GM19035 (cell line): ENCODE data around the gene SH3BP5.
A peak's percentile ranks its signal among the peaks of the same experiment; 100 is the strongest.

Source experiments
- ATAC-seq: cut with Tn5 transposase; IDR thresholded peaks from one replicate; pipeline ENCODE4 v1.9.1; 2021; ENCODE audit not compliant: unreplicated experiment

SH3BP5 gene

GRCh38 chr3:15277861-15278500, 54.4 kb downstream of the SH3BP5 start:
- ATAC-seq: no peak

- no peak for ATAC-seq
Observed at GRCh38 chr3:15276028-15276724, 56.2 kb downstream of the SH3BP5 start.

- ATAC-seq: no peak
Observed at GRCh38 chr3:15273227-15273626, 59.2 kb downstream of the SH3BP5 start.

GRCh38 chr3:15272426-15273196, 59.8 kb downstream of the SH3BP5 start:
- ATAC-seq: no peak

- peak; percentile 71 for ATAC-seq
Observed at GRCh38 chr3:15271785-15272381, 60.5 kb downstream of the SH3BP5 start.

- no peak for ATAC-seq
Observed at GRCh38 chr3:15271030-15271429, 61.4 kb downstream of the SH3BP5 start.

GRCh38 chr3:15269091-15269989, 63.0 kb downstream of the SH3BP5 start:
- ATAC-seq: no peak

GRCh38 chr3:15268033-15268631, 64.3 kb downstream of the SH3BP5 start:
- ATAC-seq: peak; percentile 37

GRCh38 chr3:15267502-15267901, 64.9 kb downstream of the SH3BP5 start:
- no peak for ATAC-seq

- ATAC-seq: no peak
Observed at GRCh38 chr3:15266510-15267376, 65.6 kb downstream of the SH3BP5 start.

GRCh38 chr3:15265655-15266509, 66.5 kb downstream of the SH3BP5 start:
- no peak for ATAC-seq

- ATAC-seq: no peak
Observed at GRCh38 chr3:15264486-15264885, 67.9 kb downstream of the SH3BP5 start.

GRCh38 chr3:15263926-15264325, 68.5 kb downstream of the SH3BP5 start:
- ATAC-seq: no peak

- ATAC-seq: no peak
Observed at GRCh38 chr3:15263120-15263519, 69.3 kb downstream of the SH3BP5 start.

GRCh38 chr3:15262021-15262420, 70.4 kb downstream of the SH3BP5 start:
- no peak for ATAC-seq

- ATAC-seq: no peak
Observed at GRCh38 chr3:15261274-15261673, 71.1 kb downstream of the SH3BP5 start.

GRCh38 chr3:15260531-15260930, 71.9 kb downstream of the SH3BP5 start:
- ATAC-seq: no peak

- no peak for ATAC-seq
Observed at GRCh38 chr3:15258720-15259119, 73.7 kb downstream of the SH3BP5 start.
